Vein endothelial cell (primary cell): ENCODE data around the gene MS4A1. TPM values are rescaled to one million over a fixed set of nuclear protein-coding genes. Genes with fewer than 3 reads are reported as not detected.

Experiments
- total RNA-seq: library from RNA; depleted of rRNA; stranded (reverse); fragments of >200 nt; gene quantifications from 2 replicates; pipeline ENCODE4 v1.2.3, GENCODE V29; 2012

The MS4A1 gene
- not detected in 2 replicates for total RNA-seq

DNA sequence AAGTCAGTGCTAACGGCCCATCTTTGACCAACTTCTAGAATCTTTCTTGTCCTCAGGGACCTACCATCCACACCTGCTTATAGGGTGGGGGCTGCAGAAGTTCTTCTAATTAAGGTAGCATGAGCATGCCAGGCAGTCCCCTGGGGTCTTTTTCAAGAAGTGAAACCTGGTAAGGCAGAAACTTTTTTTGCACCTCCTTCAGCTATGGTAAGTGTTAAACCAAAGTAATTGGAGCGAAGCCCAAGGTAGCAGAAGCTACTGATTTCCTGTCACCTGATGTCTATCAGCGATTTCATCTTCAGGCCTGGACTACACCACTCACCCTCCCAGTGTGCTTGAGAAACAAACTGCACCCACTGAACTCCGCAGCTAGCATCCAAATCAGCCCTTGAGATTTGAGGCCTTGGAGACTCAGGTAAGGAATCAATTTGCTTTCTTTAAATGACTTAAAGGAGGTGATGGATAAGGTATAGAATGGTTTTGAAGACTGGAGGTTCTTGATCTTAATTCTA is at the start of gene MS4A1:
Gene MS4A1, plus strand, starts transcription at position 317 of the 512 bp plus-strand sequence. CDS start 6,528 bp downstream, outside the sequence.

DNA sequence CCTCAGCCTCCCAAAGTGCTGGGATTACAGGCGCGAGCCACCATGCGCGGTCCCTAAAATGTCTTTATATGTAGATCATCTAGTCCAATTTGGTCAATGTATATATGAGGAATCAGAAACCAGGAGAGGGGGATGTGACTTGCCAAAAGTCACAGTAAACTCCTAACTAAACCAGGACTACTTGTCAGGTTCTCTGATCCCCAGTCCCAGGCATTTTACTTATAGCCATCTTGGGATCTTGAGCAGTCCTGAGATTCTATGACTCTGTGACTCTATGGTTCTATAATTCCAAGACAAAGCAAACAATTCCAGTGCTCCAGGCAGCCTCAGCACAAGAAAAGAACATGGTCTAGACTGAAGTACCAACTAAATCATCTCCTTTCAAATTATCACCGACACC is 26.4 kb upstream of the MS4A1 start, which contains the start of gene MS4A5:
Gene MS4A5, plus strand, starts transcription at position 301 of the 400 bp plus-strand sequence. CDS start 103 bp downstream, outside the sequence.

DNA sequence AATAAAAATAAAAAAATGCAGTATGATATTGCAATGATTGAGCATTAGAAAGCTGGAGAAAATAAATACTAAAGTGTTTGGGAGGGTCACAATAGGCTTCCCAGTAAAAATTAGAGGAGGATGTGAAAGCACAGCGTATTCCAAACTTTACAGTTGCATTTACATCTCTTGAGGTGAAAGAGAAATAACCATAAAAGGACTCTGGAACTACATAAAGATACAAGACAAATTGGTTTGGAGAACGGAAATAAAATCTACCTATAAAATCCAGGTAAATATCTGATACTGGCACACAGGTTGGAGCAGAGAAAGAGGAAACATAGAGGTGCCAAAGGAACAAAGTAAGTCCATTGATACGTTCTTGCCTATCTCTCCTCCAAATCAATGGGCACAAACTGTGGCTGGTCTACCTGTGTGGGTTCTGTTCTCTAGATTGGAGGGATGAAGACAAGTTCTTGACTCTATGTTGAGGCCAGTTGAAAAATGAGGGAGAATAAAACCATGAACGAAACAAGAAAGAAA is 36.9 kb downstream of the MS4A1 start, which contains the start of gene MS4A12:
Gene MS4A12, plus strand, starts transcription at position 291 of the 522 bp plus-strand sequence. CDS start 4,541 bp downstream, outside the sequence.

DNA sequence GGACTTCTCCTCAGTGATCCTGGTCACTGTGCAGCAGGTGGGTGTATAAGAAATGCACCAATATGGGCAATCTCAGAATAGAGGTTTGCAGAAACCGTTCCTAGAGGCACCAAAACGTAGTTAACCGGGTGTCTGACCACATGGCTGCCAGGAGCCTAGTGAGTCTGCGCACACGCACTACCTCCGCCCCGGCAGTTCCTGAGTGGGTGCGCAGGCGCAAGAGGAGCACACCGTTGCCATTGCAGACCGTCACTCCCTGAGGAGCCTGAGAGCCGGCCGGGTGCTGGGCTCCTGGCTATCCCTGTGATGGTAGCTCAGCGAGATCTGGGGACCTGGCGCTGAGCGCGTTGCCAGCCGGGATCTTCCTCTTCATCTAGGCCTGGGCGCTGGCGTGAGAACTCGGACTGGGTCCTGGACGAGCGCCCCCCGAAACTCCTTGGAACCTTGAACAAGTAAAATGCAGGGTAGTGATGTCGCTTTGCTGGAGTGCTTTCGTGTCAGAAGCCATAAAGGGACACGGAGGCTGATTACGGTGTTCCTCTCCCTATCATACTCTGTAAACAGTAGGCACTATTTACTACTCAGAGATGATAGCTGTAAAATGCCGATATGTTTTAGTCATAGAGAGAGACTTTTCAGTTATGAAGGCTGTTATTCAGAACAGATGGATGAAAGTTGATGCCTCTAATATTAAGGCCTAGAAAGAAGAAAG is 59.7 kb downstream of the MS4A1 start, which contains the start of gene MS4A13:
Gene MS4A13, plus strand, starts transcription at position 249 of the 712 bp plus-strand sequence. CDS start 2,692 bp downstream, outside the sequence.

Other genes with a start within 250 kb of the MS4A1 start
- not detected in 2 replicates for gene MS4A4E, start 212.7 kb upstream of the MS4A1 start, total RNA-seq
- not detected in 2 replicates for gene MS4A4A, start 175.2 kb upstream of the MS4A1 start, total RNA-seq
- gene MS4A6E, start 128.6 kb upstream of the MS4A1 start, total RNA-seq = not detected in 2 replicates
- not detected in 2 replicates for gene MS4A7, start 77.3 kb upstream of the MS4A1 start, total RNA-seq
- not detected in 2 replicates for gene MS4A14, start 59.4 kb upstream of the MS4A1 start, total RNA-seq
- gene MS4A5, start 26.3 kb upstream of the MS4A1 start, total RNA-seq = not detected in 2 replicates
- not detected in 2 replicates for gene MS4A12, start 36.9 kb downstream of the MS4A1 start, total RNA-seq
- gene MS4A13, start 59.5 kb downstream of the MS4A1 start, total RNA-seq = not detected in 2 replicates
- gene MS4A8, start 243.8 kb downstream of the MS4A1 start, total RNA-seq = not detected in 2 replicates